Stimulated activated CD4-positive, alpha-beta T cell treated with anti-CD3 and anti-CD28 coated beads, Interleukin-4, amount 100 ng/mL, for 1 hour (primary cell): ENCODE data around the gene NFIA.

Experiments used
- DNase-seq: peaks from one replicate; pipeline ENCODE4 v3.0.0-alpha.2; 2020

NFIA gene

DNA sequence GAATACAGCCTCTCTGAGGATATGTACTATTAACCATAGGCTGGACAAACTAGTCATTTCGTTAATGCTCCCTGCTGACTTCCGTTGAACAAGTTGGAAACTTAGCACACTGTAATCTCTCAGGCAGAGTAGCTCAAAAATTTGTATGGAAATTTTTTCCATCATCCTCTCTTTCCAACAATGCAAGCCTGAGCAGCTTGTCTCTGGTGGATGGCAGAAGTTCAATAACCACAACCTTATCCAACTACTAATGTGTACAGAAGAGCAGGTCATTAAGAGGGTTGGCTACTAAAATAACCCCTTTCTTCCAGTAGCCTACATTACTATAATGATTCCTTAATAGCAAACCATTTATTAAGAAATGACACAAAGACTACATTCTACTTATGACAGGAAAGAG lies 262.3 kb downstream of the NFIA start:
- DNase-seq, result no peak

DNA sequence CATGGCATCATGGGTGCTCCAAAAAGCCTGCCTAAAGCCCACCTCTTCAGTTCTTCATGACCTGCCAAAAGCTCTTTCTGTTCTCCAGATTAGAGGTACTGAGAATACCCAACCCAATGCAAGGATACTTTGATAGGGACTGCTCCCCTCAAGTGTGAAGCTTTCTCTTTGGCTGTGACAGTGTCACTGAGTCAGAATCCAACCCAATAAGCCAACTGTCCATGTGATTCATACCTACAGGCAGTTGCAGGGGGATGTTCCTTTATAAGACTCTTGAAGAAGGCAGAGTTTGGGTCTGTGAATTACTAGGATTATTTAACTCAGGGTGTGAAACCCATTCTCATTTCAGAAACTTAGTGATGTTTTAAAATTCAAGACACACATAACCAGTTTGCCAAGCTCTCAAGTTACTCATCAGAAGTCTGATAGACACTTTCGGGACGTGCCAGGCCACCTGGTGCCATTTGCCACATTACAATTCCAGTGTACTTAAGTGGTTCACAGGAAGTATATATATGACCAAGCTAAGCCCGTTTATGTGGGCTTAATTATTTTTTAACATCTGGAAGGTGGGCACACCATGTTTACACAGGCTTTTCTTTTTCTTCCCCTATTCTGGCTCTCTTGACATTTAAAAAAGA lies 265.8 kb downstream of the NFIA start:
- DNase-seq, result no peak

DNA sequence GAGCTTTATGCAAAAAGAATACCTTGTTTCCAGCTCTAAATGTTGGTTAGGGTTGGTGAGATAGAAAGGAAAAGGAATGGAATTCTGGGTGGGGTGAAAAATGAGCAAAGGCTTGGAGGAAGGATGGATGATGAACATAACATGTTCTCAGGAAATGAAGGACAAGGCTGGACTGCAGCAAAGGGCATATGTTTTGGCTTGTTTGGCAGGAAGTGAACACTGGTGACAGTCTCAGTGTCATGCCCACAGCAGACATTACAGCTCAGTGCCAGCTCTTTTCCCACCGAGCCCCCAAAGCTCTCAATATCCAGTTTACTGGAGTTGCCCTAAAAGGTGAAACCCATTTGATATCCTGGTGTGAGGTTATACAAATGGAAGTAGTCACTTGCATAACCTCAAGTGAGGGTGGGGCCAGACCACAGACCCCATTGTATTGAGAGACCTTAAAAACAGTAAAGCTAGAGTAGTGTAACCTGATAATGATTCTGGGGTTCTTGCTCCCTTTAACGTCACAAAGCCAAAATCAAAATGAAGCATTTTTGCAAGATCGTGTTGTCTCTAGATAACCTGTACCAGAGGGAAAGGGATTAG lies 270.6 kb downstream of the NFIA start:
- DNase-seq, result no peak

DNA sequence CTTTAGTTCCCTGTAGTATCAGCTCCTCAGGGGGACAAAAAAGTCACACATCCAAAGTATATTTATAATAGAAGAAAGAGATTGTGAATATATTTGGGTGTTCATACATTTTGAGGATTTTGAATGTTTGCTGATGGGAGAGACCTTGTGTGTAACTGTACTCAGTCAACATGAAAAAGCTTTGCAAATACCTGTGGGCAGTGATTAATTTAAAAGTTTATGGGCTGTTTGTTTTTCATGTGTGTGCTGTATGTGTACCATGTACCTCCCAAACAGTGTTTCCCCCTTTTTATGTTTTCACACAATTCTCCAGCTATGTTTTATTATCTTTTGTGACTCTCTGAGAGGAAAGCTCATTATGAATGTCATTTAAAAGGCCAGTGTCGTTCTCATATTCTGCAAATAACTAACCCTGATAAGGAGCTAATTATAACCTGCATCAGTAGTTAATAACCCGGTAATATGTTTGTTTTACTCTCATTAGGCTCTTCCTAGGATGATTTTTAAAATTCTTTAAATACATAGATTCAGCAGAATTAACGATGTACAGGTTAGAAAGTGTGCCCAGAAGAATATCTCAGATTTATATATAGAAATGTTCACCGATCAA lies 271.5 kb downstream of the NFIA start:
- no peak for DNase-seq

DNA sequence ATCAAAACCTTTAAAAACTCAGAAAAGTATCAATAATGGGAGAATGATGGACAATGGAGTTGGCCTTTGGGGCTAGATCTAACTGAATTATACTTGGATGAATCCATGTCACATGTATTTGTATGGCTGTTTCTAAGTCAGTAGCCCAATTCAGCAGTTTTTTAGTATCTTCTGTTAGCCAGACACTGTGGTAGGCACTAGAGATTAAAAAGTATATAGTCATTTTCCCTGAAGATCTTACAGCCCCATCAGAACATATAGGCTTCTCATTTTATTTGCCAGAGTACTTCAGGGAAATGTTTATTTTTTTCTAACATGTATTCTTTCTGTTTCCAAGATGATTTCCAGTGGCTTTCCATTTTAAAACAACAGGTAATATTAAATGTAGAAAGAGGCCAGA lies 273.7 kb downstream of the NFIA start:
- DNase-seq, result no peak

DNA sequence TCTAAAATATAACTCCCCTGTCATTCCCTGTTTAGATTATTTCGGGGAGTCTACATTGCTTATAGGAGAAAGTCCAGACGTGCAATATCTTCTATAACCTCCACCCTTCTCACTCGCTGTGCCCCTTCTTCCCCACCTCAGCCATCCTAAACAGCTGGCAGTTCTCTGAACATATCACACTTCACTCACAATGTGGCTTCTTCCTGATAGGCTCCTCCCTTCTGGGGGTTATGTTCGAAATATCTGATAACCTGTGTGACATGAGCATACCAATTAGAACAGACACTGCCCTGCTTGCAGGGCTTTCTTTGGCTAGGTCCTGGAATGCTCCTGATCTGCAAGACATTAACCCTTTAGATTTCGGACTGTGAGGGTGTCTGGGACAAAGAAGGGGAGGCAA lies 274.6 kb downstream of the NFIA start:
- DNase-seq, result no peak

DNA sequence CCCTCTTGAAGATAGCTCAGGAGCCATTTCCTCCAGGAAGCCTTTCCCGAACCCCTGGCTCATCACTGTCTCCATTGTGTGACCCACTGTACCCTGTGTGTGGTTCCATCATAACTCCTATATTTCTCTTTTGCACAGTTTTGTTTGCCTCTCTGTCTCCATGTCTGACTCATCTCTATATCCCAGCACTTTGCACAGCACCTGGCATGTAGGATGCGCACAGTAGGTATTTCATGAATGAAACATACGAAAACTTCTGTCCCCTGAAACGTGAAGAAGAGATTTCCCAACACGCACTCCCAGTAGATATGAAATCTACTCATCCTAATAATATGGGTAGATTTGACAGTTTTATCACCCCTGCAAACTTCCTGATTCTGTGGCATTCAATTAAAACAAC lies 275.2 kb downstream of the NFIA start:
- no peak for DNase-seq

DNA sequence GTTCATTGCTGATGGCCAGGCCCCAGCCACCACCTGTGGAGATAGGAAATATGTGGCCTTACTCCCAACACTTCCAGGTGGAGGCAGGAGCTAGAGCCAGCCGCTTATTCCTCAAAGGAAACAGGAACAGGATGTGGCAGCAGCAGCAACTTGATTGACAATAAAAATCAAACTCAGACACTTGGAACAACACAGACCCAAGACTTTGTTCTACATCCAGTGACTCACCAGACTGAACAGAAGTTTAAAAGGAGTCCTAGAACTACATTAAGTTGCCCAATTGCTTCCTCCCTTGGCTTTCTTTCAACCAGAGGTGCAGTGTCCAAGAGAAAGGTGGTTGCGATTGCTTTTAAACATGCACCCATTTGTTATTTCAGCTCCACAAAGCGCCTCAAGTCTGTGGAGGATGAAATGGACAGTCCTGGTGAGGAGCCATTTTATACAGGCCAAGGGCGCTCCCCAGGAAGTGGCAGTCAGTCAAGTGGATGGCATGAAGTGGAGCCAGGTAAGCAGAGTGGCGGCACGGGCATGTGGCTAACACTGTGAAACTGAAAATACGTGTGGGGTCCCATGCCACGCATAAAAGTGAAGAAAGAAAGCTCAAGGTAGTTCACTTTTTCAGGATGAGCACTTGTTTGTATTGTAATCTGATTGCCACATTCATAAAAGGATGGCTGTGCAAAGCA lies 276.6 kb downstream of the NFIA start:
- no peak for DNase-seq

DNA sequence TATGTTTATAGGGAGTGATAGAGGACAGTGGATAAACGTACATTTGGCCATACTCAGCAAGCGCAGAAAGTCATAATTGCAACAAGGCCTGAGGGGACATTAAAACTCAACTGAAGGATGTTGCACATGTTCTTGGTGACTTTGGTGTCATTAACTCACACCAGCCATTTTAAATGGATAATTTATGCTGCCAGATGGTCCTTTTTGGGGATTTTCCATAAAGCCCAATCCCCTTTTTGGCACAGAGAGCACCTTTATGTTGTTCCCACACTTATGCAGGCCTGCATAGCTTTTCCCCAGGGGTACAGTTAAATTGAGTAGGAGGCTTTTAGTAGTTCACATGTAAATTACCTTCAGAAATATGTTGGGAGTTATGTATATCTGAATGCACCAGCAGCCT lies 279.6 kb downstream of the NFIA start:
- no peak for DNase-seq

DNA sequence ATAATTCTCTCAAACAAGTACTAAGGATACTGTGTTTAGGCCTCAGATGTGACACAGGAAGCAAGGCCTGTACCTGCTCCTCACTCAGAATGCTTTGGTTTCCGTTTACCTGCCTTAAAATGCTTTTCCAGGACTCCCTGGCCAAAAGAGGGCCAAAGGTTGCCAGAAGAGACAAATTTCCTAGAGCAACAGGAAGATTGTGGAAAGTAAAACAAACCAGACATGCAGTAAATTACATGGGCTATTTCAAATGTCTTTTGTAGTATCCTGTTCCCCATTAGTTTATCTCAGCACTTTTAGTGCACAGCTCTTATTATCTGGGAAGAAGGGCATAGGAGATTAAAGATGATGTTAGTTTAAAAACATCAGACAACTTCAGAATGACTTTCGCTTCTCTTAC lies 280.0 kb downstream of the NFIA start:
- no peak for DNase-seq

DNA sequence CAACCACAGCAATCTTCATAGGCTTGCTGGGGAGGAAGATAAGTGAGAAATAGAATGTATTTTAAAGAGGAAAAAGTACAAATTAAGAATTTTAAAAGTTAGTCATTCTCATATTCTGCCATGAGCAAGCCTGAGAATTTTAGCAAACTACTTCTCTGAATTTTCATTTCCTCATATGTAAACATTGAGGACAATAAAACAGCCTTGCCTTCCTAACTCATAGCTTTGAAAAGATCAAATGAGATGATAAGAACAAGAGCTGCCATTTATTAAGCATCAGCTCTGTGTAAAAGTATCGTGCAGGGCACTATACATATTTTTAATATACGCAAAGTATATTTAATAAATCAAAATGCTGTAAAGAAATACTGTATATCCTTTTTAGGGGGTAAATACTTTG lies 286.0 kb downstream of the NFIA start:
- no peak for DNase-seq

DNA sequence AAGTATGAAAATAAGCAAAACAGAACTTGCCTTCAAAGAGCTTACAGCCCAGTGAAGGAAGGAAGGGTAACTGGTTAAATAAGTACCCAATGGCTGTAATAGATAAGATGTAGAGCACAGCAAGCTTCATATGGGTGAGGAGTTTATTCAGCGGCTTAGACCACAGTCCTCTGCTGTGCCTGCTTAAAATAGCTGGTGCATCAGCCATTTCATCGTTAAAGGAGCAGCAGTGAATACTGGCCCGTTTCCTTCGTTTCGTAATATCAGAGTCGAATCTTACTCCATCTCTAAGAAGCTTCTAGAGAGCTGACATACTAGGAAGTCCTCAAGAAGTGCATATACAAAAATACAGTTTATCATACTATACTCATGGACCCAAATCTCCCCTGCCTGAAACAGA lies 286.5 kb downstream of the NFIA start:
- no peak for DNase-seq

DNA sequence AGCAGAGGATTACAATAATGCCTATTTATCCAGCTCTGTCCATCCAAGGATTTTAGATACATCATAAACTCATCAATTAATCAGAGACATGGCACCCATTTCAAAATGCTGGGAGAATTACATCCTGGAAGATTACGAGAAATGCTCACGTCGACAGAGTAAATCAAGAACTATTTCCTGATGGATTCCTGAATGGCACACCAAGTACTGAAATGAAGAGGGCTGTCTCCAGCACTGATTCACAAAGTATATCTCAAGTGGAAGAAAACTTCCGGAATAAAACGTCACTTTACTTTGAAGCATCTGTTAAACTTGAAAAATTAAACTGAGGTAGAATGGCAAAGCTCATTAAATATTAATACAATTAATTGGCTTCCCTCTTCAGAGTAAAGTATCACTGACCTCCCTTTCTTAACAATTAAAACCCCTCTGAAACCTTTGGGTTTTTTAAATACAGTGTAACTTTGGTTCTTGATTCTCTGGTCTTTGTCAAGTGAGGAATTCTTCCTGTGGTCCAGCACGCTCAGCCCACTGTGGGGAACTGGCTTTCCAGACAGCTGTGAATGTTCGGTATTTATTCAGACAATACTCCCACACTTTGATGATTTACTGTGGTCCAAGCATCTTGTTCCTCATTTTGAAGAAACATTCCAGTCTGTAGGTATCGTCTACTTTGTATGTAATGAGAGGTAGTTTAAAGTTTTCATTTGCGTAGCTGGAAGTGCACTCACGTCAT lies 288.0 kb downstream of the NFIA start:
- no peak for DNase-seq

DNA sequence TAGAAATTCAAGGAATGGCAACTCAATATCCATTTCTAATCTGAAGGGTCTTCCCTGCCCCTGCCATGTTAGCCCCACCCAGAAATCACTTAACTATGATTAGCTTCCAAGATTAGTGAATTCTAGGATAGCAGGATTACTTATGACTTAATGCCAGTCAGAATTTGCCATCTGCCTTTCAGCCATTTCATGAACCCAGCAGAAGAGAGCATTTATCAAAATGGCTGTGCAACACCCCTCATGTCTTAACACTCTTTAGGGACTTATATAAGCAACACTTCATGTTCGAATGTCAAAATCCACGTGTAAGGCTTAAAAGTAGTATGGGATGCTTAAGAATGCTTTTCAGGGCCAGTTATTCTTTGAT lies 288.5 kb downstream of the NFIA start:
- no peak for DNase-seq

DNA sequence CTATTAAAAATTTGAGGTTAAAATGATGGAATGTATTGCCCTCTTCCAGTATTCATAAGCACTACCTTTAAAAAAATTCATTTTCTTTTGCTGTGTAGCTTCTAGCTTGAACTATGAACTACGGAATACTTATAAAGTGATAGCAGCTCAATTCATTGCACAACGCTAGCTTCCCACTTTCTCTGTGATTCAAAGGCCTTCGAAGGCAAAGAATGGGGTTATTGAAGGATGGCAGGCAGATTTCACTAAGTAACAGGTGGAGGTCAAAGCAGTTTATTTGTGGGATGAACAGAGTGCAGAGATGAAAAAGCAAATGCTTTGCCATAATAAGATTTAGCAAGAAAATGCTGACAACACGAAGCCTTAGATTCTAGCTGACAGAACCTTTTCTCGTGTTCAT lies 290.6 kb downstream of the NFIA start:
- no peak for DNase-seq

DNA sequence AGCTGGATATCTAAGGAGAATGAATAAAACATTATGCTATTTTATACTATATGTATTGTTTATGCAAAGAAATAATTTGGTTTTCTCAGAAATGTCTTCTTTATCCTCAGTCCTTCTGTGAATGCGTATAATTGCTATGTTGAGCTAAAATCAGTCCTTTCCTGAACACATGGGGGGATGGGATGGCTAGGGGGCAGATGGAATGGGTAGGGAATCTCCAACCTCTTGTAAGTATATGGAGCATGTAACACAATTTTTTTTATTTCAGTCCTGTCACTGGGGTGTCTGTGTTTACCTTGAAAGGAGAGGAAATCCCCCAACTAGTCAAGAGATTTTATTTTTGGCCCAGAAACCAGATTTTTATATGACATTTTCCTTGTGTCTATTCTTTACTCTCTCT lies 291.8 kb downstream of the NFIA start:
- no peak for DNase-seq

DNA sequence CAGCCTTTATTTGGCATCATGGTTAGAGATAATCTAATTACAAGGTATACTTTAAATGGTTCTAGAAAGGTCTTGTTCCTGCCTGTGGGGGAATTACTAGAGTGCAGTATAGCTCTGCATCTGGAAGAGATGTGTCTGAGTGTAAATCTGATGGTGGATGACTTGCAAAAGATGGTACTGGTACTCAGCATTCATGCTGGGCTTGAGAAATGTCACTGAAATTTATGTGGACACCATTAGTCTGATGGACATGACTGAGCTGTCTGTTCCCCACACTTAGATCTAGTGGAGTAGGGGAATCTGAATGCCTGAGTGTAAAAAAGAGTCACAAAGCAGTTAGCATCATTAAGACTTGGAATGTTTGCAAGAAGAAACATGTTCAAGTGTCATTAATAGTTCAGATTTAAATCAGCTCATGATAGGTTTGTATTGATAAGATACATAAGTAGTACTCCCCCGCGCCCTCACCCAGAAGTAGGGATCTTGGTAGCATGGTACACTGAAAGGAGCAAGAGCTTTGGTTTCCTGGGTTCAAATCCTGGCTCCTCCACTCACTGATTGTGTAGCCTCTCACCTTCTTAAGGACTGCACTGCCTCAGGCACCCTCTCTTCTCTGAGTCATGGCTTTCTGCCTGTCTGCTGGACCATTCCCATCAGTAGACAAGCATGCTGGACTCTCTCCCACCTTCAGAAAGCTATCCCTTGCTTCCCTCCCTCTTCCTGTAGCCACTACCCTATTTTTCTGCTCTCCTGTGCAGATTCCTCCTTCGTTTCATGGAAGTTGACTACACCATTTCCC lies 292.9 kb downstream of the NFIA start:
- DNase-seq, result no peak

DNA sequence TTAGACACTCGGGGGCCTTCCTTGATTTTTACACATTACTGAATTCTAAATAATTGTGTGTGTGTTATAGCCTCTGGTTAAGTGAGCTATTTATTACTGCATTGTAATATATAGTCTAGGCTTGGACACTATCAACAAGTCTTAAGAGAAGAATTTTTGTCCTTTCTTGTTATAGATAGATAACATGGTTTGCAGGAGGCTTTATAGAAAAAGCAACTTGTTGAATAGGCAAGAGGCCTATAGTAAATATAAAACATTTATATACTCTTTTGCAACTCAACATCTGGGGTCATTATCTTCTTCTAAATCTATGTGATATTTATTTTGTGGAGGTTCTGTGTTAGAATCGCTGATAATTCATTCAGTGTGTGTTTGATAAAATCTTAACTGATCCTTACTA lies 293.8 kb downstream of the NFIA start:
- no peak for DNase-seq

DNA sequence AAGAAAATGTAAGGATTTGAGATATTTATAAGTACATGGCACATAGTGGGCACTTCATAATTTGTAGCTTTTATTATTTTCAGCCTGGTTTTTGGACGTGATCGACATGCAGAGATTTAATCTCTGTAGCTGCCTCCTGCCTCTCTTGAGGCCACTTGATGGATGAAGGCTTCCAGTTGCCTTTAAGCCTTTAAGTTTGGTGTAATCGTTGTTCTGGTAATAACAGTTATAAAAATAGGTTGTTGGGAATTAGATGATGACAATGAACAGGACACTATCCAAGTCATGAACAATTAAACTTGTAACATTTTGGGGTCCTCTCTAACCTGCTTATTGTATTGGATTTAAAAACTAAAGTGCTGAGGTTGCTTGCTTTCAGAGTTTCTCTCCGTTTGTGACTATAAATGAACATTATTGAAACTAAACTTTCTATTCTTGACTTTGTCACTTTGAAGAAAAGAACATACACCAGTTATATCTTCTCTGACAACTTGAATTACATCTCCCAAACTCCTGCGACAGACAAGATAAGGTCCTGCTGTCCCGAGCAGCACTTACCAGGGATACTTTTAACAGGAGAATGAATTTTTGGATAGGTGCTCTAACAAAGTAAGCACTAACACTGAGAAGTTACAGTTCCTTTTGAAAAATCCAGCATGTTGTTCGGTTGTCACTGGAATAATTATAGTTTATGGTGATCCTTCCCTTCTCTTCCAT lies 295.0 kb downstream of the NFIA start:
- no peak for DNase-seq

DNA sequence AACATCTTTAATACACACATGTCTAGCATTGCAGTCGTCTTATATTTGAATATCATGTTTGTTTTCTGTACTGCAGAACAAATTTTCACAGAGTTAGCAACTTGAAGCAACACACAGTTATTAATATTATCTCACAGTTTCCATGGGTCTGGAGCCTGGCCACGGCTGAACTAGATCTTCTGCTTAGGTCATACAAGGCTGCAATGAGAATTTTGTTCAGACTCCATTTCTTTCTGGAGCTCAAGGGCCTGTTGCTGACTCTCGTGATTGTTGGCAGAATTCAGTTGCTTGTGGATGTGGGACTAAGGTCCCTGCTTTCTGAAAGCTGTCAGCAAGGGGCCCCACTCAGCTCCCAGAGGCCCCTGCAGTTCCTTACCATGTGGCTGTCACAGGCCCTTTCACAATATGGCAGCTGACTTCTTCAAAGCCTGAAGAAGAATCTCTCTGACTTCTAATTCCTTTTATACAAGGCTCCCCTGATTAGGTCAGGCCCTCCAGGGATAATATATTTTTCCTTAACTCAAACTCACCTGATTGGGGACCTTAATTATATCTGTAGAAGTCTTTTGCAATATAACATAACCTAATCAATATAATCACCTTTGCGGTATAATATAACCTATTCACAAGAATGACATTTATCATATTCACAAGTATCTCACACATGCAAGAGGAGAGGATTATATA lies 296.3 kb downstream of the NFIA start:
- no peak for DNase-seq

DNA sequence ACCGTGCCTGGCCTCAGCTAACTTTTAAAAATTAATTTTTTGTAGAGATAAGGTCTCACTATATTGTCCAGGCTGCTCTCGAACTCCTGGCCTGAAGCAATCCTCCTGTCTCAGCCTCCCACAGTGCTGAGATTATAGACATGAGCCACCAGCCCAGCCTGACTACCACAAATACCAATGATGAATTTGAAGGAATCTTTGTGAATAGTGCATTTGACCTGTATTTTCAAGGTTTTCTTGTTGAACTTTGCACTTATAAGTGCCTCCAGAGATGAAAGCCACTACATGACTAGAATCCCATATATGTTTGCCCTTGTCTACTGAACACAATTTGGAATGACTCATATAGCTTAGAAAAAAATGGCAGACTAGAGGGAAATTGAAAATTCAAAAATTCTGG lies 297.3 kb downstream of the NFIA start:
- no peak for DNase-seq

DNA sequence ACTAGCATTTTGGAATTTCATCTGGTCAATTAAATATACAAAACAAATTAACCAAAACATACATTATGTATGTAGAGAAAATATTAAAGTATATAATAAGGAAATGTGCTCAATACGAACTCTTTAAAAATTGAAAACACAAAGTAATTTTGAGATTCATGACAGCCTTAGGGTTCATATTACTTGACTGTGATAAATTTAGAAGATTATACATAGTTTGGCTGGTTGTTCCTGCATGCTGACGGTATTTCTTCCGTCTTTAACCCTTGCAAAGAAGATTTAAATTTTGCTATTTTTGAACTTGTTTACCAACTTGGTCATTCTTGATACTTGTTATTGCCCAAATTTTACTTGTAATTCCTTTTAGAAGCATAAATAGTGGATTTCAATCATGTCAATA lies 298.2 kb downstream of the NFIA start:
- no peak for DNase-seq
